Peyer's patch (tissue), 4 donors: ENCODE data around the gene SMARCC2. TPM values are rescaled to one million over a fixed set of nuclear protein-coding genes. Genes with fewer than 3 reads are reported as not detected.
"Not testable (repeated sequence)": the region's sequence is repeated elsewhere in the genome, so short reads cannot be mapped to it uniquely, and the experiment has no call there.

Experiments
- DNase-seq, 3 donors: peaks; one replicate each; pipeline ENCODE4 v3.0.0-alpha.2; 2017 to 2019
- H3K27ac ChIP-seq, 4 donors: fragments of 200-600 bp; sonication (generic); one replicate each; pipeline ENCODE4 v1.5.1; 2016 to 2019
- H3K27me3 ChIP-seq, 2 donors: fragments of 200-600 bp; sonication (generic); one replicate each; pipeline ENCODE4 v1.5.1; 2019
- H3K36me3 ChIP-seq, 3 donors: fragments of 200-600 bp; sonication (generic); one replicate each; pipeline ENCODE4 v1.5.1; 2016 to 2019
- H3K4me1 ChIP-seq, 4 donors: fragments of 200-600 bp; sonication (generic); one replicate each; pipeline ENCODE4 v1.5.1; 2016 to 2019
- H3K4me3 ChIP-seq, 4 donors: fragments of 200-600 bp; sonication (generic); 1 replicate in 3 of 4; 2 replicates in 1 of 4; pipeline ENCODE4 v1.5.1; 2016 to 2019; ENCODE audit warnings: mild to moderate bottlenecking in 1 of 4
- H3K9me3 ChIP-seq, 4 donors: fragments of 200-600 bp; sonication (generic); one replicate each; pipeline ENCODE4 v1.5.1; 2016 to 2019; ENCODE audit warnings: mild to moderate bottlenecking in 1 of 4
- POLR2A ChIP-seq, 2 donors: fragments of 450-650 bp; IDR thresholded peaks; one replicate each; pipeline ENCODE4 v1.5.1; 2017; ENCODE audit warnings: antibody characterized with exemption in 2 of 2, mild to moderate bottlenecking in 2 of 2, moderate library complexity in 2 of 2
- total RNA-seq, 4 donors: library from RNA; depleted of rRNA; stranded (reverse); fragments of >200 nt; gene quantifications; one replicate each; pipeline ENCODE4 v1.1.0, GENCODE V29; 2016
- TF ChIP-seq, protein P1 (sequence below), 6 experiments: fragments of 450-650 bp in 4 of 6; fragments of 200-600 bp in 2 of 6; sonication (generic) in 1 of 6; IDR thresholded peaks; one replicate each; pipeline ENCODE4 v1.5.1; 2017 to 2019; ENCODE audit warnings: antibody characterized with exemption in 6 of 6, mild to moderate bottlenecking in 3 of 6, moderate library complexity in 1 of 6

Gene SMARCC2
- total RNA-seq, 4 donors from 2014 or later: 85.6 to 299 (median 139) TPM

DNA sequence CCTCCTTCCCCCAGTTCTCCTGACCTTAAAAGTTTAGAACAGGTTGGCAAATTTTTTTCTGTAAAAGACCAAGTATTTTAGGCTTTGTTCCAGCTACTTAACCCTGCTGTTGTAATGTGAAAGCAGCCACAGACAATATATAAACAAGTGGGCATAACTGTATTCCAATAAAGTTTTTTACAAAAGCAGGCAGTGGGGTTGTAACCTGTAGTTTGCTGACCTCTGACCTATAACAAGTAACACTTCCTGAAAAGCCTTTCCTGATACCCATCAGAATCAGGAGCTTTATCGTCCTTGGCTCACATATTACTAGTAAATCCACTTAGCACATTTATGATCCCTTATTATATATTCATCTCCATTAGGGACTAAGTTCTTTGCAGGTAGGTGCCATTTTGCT, 13.1 kb upstream of the SMARCC2 start:
- DNase-seq: no peak
- H3K36me3 ChIP-seq: peaks cover 0 to 31% (median 3%) of the 10 kb centered on the region in 3 donors
- no peaks in the 10 kb centered on the region for H3K27me3 ChIP-seq
- TF ChIP-seq POLR2A (IDR thresholded peaks at IDR 0.05): no peak
- TF ChIP-seq, protein P1, sequence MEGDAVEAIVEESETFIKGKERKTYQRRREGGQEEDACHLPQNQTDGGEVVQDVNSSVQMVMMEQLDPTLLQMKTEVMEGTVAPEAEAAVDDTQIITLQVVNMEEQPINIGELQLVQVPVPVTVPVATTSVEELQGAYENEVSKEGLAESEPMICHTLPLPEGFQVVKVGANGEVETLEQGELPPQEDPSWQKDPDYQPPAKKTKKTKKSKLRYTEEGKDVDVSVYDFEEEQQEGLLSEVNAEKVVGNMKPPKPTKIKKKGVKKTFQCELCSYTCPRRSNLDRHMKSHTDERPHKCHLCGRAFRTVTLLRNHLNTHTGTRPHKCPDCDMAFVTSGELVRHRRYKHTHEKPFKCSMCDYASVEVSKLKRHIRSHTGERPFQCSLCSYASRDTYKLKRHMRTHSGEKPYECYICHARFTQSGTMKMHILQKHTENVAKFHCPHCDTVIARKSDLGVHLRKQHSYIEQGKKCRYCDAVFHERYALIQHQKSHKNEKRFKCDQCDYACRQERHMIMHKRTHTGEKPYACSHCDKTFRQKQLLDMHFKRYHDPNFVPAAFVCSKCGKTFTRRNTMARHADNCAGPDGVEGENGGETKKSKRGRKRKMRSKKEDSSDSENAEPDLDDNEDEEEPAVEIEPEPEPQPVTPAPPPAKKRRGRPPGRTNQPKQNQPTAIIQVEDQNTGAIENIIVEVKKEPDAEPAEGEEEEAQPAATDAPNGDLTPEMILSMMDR (IDR thresholded peaks at IDR 0.05): no peak
- H3K4me1 ChIP-seq: peaks cover 0 to 6% (median 0%) of the 10 kb centered on the region in 4 donors
- no peaks in the 10 kb centered on the region for H3K9me3 ChIP-seq
- no peak overlapping the region for H3K27ac ChIP-seq
- no peak overlapping the region for H3K4me3 ChIP-seq

GRCh38 chr12:56198836-56199235, 9.6 kb upstream of the SMARCC2 start:
- no peaks in the 10 kb centered on the region for H3K27me3 ChIP-seq
- H3K27ac ChIP-seq: no peak overlapping the region
- H3K4me3 ChIP-seq: no peak overlapping the region
- DNase-seq: no peak
- H3K36me3 ChIP-seq: no peaks in the 10 kb centered on the region
- peaks cover 0 to 6% (median 0%) of the 10 kb centered on the region in 4 donors for H3K4me1 ChIP-seq
- no peaks in the 10 kb centered on the region for H3K9me3 ChIP-seq
- TF ChIP-seq, protein P1 (IDR thresholded peaks at IDR 0.05): no peak
- TF ChIP-seq POLR2A (IDR thresholded peaks at IDR 0.05): no peak

- TF ChIP-seq, protein P1 (IDR thresholded peaks at IDR 0.05): no peak
- TF ChIP-seq POLR2A (IDR thresholded peaks at IDR 0.05): no peak
- H3K9me3 ChIP-seq: no peaks in the 10 kb centered on the region
- no peak overlapping the region for H3K4me3 ChIP-seq
- DNase-seq: no peak
- peak overlapping the region in 1 of 4 donors; percentile 39 for H3K27ac ChIP-seq
- H3K4me1 ChIP-seq: peaks cover 0 to 6% (median 0%) of the 10 kb centered on the region in 4 donors
- no peaks in the 10 kb centered on the region for H3K36me3 ChIP-seq
- H3K27me3 ChIP-seq: no peaks in the 10 kb centered on the region
Observed at GRCh38 chr12:56197921-56198635, 8.8 kb upstream of the SMARCC2 start.

DNA sequence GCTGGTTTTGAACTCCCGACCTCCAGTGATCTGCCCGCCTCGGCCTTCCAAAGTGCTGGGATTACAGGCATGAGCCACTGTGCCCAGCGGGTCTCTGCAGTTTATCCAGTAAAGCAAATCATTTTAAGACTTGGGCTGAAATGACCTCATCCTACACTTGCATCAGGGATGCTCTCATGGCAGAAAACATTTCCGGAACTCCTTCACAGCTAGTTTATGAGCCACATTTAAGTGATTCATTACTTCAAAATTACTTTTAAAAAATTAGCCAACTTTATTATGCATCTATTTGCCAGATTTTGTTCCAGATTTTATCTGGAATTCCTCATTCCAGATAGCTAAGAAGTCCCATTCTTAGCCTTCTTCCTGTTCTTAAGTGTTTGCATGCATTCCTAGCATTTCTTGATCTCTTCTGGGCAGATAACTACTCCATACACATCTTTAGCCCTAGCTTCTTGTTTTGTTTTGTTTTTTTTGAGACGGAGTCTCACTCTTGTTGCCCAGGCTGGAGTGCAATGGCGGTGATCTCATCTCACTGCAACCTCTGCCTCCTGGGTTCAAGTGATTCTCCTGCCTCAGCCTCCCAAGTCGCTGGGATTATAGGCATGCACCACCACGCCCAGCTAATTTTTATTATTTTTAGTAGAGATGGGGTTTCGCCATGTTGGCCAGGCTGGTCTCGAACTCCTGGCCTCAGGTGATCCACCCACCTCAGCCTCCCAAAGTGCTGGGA, 7.7 kb upstream of the SMARCC2 start:
- not testable (repeated sequence) for DNase-seq, H3K4me1 ChIP-seq, H3K9me3 ChIP-seq, H3K36me3 ChIP-seq, H3K27me3 ChIP-seq, H3K4me3 ChIP-seq
- H3K27ac ChIP-seq: peak overlapping the region in 2 of 4 donors; percentile 42 to 49

DNA sequence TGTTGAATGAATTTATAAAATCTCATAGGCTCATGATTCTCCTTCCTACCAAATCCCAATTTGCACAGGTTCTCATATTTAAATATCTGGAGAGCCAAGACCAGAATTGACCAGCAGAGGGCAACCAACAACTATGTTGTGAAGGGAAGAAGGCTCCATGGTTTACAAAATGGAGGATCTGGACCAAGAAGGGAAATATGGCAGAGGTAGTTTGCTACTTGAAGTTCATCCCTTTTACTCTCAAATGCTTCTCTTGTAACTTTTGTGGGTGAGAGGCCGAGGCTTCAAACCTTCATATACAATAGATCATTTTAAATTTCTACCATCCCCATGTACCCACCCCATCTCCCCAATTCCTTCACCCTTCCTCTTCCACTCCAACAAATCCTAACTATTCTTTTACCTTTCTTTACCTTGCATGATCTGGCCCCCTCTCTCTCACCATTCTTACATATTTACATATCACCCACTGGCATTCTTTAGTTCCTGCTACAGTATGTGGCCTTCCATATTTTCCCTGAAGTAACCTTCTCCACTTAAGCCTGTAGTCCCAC, 3.8 kb upstream of the SMARCC2 start:
- no peak overlapping the region for H3K27ac ChIP-seq
- H3K27me3 ChIP-seq: no peaks in the 10 kb centered on the region
- peaks cover 0 to 7% (median 4%) of the 10 kb centered on the region in 4 donors for H3K4me1 ChIP-seq
- no peaks in the 10 kb centered on the region for H3K9me3 ChIP-seq
- TF ChIP-seq POLR2A (IDR thresholded peaks at IDR 0.05): no peak
- TF ChIP-seq, protein P1 (IDR thresholded peaks at IDR 0.05): peak; percentile 81 to 97 (median 94)
- no peak overlapping the region for H3K4me3 ChIP-seq
- no peaks in the 10 kb centered on the region for H3K36me3 ChIP-seq
- DNase-seq: peak in 2 of 3 donors; percentile 89 to 94

DNA sequence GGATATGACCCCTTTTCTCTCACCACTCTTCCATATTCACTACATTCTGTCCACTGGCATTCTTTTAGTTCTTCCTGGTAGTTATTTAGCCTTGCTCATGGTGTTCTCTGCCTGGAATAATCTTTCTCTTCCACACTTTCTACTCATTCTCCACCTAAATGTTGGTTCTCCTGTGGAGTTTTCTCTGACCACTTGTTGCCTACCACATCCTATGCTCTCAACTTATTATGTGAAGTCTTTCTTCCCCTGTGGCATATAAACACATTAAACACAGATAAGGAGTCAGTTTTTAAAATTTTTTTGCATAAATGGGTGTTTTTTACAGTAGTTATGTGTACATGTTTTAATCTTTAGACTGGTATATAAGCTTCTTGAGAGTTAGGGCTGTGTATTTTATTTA, 3.3 kb upstream of the SMARCC2 start:
- no peak for TF ChIP-seq POLR2A (IDR thresholded peaks at IDR 0.05)
- TF ChIP-seq, protein P1 (IDR thresholded peaks at IDR 0.05): no peak
- DNase-seq: no peak
- H3K4me1 ChIP-seq: peaks cover 0 to 12% (median 7%) of the 10 kb centered on the region in 4 donors
- no peaks in the 10 kb centered on the region for H3K9me3 ChIP-seq
- no peaks in the 10 kb centered on the region for H3K36me3 ChIP-seq
- H3K27me3 ChIP-seq: no peaks in the 10 kb centered on the region
- H3K4me3 ChIP-seq: no peak overlapping the region
- no peak overlapping the region for H3K27ac ChIP-seq
